Mucosa of gallbladder (tissue), 1 donor: ENCODE data around the gene PCGF2. TPM values are rescaled to one million over a fixed set of nuclear protein-coding genes. Genes with fewer than 3 reads are reported as not detected.

ENCODE experiments used
- DNase-seq: peaks from one replicate; pipeline ENCODE4 v3.0.0-alpha.2; 2020; ENCODE audit warnings: low spot score
- total RNA-seq: library from RNA; stranded (reverse); gene quantifications from one replicate; pipeline ENCODE4 v1.2.1, GENCODE V29; 2021
- donor health status: DM: no; HTN: no; CAD: no.

Gene PCGF2
- total RNA-seq, 1 donor from 2014 or later: 52.3 TPM

DNA sequence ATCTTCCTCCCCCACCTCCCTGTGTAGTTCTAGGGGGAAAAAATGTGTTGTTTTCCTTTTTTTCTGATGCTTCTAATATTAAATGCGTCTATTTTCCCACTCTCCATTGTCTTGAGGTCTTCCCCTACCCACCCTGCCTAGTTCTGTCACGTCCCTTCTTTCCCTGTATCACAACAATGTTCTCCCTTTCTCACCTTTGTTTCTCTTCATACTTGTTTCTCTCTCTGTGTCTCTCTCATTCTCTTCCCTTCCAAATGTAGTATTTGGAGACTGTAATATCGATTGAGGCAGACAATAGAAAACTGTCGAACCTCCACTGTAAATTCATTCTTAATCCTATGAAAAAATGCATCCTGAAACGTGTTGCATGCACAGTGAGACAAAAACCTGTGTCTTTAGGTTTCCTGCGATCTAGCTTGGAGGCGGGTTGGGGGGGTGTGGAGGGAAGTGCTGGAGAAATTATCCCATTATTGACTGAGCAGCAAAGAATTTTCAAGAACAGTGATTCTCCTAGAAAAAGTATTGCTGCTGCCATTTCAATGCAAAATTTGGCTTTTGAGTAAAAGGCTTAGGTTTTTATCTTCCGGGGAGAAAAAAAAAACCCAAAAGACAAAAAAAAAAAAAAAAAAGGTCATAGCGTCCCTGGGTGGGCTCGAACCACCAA is 3.1 kb upstream of the PCGF2 start:
- no peak for DNase-seq

DNA sequence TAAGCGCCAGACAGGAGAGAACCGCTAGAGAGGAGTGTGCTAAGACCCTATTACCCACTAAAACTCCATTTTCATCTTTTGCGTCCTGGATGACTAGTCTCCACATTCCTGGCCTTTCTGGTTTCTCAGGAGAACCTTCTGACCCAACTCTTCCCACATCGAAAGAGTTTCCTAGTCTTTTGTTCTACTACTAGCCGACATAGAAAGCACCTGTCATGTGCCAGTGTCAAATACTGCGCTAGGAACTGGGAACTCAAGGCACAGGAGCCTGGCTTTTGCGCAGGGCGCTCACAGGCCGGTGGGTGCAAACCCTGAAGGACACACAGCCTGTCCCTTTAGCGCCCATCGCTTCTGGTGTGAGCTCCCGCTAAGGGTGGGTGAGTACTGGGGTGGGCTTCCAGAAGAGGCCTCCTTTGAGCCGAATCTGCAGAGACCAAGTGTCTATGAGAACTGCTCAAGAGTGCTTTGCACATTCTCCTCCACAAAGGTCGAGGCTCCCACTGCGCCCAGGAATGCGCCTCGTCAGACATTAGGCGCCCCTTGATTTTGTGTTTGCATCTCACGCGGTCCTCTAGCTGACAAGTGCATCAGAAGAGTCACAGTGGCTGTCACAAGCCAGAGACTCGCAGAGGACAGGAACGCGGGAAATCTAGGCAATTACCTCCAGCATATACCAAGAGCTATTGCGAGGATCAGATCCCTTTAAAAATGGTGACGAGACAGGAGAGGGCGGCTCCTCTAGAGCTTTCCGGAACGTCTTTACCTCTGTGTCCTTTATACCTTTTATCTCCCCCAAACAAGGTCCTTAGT is 2.4 kb upstream of the PCGF2 start:
- no peak for DNase-seq

DNA sequence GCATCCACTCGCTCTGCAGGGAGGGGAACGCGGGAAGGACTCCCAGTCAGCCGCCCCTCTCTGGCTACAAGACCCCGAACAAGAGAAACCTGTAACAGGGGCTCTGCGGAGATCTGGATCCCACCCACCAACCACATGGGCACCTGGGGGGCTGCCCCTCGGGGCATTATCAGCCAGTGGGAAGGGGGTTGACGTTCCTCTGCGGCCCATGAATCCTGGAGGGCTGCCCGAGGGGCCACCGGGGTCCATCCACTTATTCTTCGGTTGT is 1.8 kb upstream of the PCGF2 start:
- DNase-seq: no peak

DNA sequence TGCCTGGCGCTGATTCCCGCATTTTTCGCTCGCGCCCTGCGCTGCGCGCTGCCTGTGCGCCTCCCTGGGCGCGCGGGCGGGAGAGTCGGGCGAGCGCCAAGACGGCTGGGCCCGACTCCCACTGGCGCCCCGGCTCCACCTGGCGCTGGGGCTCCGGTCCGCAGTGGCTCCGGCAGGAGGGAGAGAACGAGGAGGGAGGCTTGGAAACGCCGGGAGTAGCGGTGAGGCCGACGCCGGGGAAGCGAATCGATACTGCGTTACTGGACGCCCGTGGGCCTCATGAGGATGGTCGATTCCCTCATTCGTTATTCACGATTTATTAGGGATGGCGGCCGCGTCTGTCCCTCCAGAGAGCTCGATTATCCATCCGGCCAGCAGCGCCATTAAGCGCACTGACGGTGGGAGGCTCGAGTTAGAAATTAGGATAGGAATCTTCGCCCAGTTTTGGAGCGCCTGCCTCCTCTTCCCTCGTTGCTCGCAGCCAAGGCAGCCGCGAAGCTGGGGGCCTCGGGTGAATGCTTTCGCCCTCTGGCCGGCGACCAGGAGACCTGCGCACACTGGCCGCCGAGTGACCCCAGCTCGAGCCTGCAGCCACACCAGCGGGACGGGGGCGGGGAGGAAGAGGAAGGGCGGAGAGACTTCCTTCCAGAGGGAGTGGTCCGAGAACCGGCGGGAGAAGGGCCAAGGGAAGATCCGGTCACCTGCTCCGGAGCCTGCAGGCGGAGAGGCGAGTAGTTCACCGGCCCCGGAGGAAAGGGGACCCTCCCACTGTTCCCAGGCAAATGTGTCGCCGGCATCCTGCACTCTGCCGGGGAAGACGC is 1.3 kb upstream of the PCGF2 start:
- peak; percentile 82 for DNase-seq

DNA sequence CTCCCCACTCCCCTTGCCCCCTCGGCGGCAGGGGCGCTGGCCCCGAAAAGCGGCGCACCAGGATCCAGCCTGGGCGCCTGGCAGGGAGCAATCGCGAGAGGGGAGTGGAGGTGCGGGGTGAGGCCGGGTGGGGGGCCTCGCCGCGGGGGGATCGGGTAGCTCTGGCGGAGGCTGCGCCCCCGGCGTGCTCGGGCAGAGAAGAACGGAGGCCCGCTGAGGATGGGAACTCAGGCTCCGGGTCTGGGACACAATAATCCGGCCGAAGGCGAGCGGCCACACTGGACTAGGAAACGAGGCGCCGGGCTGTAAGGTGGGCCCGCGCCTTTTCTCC is 721 bp upstream of the PCGF2 start:
- no peak for DNase-seq

DNA sequence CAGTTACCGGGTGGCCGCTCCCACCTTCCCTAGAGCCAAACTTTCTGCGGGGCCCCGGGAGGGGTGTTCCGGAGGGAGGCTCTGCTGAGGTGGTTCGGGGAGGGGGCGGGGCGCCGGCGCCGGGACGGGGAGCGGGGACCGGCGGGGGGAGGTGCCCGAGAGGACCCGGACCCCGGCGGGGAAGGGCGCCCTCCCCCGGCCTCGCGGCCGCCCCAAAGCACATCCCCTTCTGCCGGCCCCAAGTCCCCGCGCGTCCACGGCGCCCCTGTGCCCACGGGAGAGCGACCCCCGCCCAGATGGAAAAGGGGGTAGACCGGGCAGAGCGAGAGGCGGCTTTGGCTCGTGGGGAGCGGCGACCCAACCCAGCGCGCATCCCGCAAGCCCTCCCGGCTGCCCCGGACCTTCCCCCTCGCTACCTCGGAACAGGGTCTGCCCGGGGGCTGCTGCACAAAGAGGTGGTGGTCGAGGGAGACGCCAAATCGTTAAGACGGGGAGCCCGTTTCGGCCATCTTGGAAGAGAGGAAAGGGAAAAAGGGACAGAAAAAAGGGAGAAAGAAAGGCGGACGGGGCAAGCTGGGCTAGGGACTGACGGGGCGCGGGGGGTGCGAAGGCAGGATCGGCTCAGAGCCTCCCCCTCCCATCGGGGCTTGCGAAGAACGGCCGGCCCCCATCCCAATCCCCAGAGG is 530 bp downstream of the PCGF2 start:
- DNase-seq: no peak

DNA sequence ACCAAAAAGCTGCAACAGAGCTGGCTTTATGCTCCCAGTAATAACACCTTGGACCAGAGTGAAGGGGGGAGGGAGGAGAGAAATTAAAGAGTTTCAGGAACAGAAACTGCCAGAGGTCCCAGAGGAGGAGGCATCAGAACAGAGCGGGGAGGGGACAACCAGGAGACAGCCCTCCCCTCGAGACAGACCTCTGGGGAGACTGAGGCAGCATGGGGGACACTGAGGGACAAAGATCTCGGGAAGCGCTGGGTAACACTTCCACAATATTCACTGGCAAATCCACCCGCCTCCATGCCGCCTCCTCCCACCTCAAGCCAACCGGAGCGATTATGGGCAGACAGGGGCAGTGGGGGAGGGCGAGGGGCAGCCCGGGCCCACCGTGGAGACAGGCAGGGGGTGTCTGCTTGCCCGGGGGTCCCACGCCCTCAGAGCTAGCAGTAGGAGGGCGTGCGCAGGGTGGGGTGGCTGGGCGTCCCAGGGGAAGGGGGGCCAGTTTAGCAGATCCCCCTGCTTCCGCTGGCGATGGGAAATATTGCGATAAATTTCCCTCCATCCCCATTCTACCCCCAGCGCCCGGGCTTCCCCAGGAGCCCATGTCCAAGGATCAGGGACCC is 1.2 kb downstream of the PCGF2 start:
- DNase-seq: no peak

DNA sequence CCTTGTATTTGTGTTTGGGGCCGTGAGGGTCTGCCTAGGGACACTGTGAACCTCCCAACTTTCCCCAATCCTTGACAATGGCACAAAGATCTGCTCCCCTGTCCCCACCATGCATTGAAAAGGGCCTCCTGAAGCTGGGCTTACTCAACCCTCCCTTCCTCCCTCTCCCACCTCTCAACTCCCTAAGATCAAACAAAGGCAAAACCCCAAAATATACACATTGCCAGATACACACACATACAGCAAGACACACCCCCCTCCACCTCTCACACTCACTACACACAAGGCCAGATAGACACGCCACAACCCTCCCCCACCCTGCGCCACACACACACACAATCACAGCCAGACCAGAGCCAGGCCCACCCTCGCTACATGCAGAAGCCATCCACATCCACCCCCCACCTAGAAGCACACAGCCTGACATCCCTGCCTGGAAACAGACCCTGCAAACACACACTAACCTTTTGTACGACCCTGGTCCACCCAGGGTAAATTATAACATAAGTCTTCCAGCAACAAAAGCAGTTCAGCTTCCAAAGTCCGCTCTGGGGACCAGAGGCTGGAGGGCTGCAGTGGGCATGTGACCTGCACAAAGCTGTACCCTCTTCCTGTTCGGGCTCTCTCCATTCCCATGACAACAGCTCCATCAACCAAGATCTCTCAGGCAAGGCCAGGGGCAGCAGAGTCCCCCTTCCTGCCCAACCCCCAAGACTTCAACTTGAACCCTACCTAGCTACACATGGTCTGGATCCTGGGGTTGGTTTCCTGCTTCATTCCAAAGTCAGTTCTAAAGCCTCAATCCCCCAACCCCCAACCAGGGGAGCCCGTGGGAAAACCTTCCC is 1.9 kb downstream of the PCGF2 start:
- no peak for DNase-seq

DNA sequence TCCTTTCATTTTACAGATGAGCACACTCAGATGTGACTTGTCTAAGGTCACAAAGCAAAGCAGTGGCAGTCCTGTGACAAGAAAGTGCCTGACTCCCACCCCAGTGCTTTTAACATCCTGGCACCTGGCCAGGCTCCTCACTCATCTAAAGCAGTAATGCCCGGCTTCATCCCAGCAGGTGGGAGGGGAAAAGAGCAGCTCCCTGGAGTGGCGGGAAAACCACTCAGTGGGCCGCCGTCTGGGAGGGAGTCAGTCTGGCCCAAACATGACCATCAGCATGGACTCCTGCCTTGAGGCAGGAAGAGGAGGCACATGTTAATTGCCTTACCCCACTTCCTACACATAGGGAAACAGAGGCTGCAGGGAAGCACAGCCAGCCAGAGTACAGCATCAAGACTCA is 2.6 kb downstream of the PCGF2 start:
- no peak for DNase-seq

DNA sequence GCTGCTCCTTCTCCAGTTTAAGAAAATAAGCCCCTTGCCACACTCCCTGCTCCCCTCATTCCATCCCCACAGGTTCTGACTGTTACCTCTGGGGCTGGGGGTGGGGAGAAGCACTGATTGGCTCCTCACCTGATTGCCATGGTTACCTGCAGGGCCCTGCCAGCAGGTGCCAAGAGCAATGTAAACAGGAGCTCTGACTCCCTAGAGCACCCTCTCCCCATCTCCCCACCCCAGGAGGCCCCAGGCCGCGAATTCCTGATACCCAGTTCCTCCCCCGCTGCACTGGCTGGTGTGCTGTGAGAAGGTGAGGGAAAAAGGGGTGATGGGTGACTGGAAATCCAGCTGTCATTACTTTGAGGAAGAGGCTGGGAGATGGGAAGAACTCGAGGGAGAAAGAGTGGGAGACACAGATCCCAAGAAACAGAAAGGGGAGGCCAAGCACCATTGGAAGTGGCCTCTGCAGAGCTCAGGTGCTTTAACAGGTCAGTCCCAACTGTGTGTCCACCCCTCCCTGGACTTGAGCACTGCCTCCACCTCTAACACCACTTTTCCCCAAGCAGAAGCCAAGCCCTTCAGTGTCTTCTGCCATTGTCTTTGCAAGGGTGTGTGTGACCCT is 4.5 kb downstream of the PCGF2 start:
- DNase-seq: no peak

DNA sequence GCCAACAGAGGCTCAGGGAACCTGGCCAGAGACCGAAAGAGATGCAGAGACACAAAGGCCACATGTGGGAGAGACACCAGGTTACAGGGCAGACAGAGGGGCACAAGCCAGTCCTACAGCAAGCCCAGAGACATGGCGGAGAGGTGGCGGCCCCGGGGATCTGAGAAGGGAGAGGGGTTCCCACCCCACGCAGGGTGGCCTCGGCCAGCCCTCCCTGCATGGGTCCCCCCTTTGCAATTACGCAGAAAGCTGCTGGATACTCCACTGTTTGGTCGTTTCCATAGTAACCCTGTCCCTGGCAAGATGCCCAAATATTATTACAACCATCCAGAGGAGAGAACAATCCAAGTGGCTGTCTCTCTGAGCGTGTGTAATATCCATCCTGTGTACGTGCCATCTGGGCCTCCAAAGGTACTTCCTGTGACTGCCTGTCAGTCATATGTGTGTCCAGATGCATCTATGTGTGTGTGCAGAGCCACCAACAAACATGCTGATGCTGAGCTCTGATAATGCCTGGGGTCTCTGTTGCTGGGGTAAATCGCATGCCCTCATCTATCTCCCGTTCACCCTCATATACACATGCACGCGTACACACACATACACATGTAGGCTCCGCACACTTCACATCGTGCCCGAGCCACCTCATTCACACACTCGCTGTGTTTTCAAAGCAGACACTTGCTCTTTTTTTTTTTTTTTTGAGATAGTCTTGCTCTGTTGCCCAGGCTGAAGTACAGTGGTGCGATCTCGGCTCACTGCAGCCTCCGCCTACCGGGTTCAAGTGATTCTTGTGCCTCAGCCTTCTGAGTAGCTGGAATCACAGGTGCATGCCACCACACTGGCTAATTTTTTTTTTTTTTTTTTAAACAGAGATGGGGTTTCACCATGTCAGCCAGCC is 5.5 kb downstream of the PCGF2 start:
- DNase-seq: peak; percentile 69

DNA sequence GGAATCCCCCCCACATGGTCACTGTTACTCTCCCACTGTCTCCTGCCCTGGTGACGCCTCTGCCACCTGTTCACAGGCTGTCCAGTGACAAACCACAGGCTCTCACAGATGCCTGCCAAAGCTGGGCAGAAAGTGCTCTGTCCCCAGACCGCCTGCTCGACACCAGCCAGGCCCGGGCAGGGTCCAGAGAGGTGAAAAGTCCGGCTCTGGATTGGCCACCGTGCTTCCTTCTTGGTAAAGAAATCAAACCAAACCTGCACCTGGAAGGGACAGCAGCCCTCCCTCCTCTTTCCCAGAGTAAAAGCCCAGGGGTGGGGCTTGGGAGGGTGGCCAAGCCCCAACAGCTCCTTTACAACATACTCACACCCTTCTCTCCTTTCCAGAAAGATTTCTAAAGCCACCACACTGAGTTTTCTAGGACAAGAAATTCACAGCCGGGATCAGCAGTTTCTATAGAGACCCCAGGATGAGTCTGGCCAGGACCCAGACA is 6.2 kb downstream of the PCGF2 start:
- DNase-seq: no peak

DNA sequence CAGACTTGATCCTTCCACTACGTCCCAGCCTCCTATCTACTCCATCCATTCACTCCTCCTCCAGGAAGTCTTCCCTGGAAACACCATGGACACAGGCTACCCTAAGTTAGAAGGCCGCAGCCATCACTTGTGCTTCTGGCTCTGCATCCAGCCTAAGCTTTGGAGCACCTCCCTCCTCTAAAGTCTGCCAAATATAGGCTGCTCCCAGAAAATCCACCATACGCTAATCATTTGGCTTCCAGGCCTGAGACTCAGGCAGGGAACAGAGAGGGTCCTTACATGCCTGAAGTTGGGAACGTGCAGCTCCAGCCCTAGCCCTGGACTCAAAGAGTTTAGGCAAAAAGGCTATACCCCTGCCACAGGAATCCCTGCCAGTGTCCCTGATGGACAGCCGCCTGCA is 6.7 kb downstream of the PCGF2 start:
- DNase-seq: no peak

DNA sequence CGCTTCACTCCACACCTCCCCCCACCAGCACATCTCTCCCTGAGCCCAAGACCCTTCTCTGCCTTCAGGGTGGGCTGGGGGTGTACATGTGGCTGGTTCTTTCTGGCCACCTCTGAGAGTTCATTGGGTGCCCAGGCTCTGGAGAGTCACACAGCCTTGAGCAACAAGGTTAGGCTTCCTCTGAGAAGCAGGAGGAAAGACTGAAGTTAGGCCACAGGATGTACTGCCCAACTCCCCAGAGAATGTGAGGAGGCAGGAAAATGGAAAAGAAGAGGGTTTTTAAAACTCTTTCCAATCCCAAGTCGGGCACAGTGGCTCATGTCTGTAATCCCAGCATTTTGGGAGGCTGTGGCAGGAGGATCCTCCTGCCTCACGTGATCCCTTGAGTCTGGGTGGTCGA is 7.3 kb downstream of the PCGF2 start:
- DNase-seq: no peak

DNA sequence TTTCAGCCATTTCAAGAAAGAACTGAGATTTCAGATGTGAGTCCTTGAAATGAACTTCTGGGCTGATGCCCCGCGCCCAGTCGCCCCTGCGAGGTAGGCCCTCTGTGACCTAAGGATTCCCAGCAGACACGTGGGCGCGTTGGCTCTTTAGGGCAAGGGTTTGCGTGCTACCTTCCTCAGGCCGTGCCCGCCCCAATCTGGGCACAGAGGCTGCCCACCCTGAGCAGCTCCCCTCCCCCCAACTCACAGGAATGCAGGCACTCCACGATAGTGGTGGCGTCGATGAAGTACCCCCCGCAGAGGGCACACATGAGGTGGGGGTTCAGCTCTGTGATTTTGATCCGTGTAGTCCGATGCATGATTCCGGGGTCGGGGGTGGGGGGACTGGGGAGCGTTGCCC is 8.1 kb downstream of the PCGF2 start:
- DNase-seq: no peak

DNA sequence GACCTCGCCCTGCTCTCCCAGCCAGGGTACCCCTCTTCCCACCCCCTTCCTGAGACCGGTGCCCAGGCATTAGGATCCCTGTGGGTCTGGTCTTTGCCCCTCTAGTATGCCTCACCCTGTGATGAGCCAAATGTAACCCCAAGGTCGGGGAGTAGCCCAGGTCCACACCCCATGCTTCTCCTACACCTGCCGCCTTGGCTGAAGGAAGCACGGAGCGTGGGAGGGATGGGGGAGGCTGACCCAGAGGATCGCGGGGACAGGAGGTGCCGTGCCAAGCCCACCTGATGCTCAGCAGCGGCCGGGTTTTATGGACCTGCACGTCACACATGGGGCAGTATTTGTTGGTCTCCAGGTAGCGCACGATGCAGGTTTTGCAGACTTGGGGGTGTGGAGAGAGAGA is 8.8 kb downstream of the PCGF2 start:
- no peak for DNase-seq

DNA sequence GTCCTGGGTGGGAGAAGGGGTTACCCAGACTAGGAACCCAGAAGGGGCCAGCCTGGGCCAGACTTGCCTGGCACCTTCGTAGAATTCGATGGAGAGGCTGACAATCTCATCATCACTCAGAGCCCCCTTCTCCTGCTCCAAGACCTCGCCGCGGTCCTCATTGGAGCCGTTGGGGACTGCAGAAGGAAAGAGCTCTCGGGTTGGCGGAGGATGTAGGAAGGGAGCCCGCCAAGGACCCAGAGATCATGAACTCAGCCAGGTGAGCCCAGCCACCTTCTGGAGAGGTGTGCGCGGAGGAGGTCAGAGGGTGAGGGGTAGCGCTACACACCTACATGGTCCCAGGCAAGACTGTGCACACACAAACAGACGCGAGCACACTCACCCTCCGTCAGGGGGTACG is 9.4 kb downstream of the PCGF2 start:
- no peak for DNase-seq

DNA sequence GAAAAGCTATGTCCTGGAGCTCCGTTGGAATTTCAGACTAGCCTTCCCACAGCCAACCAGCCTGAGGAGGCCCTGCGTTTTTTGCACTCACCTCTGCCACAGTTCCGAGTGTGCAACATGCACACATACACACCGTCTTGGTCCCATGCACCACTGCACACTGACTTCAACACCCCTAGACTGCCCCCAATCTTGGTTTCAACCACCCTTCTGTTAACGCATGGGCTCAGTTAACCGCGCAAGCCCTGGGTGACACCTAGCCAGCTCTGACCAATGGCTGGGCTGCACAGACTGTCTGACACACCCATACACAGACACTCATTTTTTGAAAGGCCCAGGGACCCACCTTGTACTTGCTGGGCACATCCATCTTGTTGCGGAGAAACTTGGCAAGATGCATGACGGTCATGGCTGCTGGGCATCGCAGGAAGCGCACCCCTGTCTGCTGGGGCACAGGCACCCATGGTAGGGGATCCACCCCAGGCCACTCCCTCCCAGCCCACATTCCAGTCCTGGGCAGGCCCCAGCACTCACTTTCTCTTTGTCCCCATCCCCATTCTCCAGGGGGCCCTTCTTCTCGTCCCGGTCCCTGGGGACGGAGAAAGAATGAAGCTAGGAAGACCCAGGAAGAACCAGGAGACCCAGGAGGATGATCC is 10.0 kb downstream of the PCGF2 start:
- DNase-seq: no peak
